SKM-1 treated with dmso at 0.1 percent for 144 hours (cell line): ENCODE results near the gene CCSER1.
"Not testable (repeated sequence)": the region's sequence is repeated elsewhere in the genome, so short reads cannot be mapped to it uniquely, and the experiment has no call there.

ENCODE experiments used
- DNase-seq: peaks from one replicate; lab custom pipeline; 2025; ENCODE audit not compliant: unreplicated experiment; lab: John Stamatoyannopoulos, UW

Gene CCSER1

DNA sequence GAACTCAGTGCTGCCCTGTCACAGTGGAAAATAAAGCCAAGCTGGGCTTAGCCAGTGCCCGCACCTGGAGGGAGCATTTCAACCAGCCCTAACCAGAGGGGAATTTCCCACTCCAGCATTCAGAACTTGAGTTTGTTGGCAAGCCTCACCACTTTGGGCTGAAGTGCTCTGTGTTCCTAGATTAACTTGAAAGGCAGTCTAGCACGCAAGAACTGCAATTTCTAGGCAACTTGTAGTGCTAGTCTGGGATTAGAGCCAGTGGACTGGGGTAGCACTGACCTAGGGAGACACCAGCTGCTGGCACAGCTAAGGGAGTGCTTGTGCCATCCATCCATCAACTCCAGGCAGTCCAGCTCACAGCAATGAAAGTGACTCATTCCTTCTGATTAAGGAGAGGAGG is 1115.9 kb downstream of the CCSER1 start:
- no peak for DNase-seq

DNA sequence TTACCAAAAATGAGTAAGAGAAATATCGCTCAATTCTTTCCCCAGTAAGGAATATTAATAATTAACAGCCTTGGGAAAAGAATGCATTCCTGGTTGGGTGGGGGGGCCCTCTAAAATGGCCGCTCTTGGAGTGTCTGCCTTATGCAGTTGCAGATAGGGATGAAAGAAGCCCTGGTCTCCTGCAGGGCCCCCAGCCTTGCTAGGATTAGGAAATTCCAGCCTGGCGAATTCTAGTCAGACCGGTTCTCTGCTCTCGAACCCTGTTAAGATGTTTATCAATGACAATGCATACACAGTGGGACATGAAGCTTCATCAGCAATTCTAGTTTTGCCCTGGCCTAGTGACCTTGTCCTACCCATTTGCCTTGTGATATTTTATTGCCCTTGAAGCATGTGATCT is 1128.8 kb downstream of the CCSER1 start:
- no peak for DNase-seq

DNA sequence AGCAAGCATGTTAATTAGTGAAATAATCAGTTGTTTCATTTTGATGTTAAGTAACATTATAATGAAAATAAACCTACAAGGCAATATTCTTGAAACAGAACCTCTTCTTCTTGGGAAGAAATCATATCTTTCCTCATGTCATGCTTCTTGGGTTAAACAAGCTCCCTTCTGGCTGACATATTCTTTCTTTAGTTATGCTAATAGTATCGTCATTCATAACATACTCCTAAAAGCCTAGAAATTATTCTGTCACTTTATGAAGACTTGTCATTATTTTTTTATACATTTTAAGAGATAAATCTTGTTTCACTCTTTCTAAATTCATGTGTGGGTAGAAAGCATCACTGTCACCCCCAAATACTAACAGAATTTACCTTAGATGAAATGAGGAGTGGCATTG is 1129.6 kb downstream of the CCSER1 start:
- DNase-seq: no peak

DNA sequence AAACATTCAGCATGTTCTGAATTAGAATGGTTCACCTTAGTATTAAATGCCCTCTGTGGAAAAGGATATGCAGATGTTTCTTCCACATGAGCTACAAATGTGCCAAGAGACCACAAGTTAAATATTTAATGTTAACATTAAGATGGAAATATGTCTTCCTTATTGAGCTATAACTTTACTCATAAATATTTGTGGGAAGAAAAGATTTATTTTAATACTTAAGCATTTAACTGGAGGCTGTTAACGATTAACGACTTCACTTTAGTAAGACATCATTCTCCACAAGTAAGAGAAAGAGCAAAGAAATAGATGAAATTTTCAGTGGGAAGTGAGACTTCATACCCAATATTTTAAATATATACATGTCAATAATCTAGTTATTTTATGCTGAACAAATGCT is 1130.5 kb downstream of the CCSER1 start:
- DNase-seq: no peak

DNA sequence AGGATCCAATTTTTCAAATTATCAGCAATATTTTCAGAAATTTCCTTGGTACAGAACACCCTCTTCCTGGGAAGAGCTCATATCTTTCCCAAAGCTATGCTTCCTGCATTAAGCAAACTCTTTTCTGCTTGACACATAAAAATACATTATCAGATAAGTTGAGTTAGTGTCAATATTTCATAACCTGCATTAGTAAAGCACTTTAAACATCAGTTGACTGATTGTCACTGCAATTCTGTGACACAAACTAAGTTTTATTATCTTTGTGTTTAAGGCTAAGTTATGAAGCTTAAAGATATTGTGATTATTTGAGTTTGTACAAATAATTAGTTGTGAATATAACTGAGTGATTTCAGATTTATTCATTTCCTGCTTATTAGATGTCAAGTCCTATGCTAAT is 1131.1 kb downstream of the CCSER1 start:
- no peak for DNase-seq

DNA sequence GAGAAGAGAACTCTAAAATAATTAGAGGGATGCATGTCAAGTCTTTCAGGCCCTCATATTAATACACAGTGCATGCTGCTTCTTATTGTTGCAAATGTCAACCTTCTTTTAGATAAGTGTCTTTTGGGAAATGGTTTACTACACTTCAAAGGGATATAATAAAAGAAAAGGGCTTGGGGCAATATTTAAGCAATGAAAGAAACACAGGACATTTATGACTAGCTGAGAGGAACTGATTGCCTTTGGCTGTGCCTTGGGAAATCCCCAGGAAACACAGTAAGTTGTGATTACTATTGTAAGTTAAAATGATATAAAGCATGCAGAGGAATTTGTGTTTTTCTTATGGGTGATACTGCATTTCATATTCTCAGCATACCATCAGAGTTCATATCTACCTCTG is 1140.3 kb downstream of the CCSER1 start:
- DNase-seq: no peak

DNA sequence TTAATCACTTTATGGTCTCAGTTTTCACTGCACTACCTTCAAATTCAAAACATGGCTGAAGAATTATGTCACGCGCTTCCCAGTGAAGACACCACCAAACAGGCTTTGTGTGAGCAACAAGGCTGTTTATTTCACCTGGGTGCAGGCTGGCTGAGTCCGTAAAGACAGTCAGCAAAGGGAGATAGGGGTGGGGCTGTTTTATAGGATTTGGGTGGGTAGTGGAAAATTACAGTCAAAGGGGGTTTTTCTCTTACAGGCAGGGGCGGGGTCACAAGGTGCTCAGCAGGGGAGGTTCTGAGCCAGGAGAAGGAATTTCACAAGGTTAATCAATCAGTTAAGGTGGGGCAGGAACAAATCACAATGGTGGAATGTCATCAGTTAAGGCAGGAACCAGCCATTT is 1141.3 kb downstream of the CCSER1 start:
- DNase-seq: not testable (repeated sequence)

DNA sequence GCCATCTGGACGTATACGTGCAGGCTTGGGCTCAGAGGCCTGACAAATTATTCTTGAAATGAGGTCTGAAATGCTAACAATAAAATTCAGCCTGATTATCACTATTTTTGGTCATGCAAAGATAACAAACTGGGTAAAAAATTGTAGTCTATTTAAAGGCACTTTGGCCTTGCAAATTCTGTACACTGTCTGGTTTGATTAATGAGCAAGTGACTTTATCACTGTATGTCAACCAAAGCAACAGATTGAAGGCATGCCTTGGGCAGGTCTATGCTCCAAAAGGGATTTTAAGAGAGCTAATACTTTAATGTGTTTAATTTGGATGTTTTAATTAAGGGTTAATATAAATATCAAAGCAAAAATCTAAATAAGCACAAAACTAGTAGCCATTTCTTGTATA is 1141.7 kb downstream of the CCSER1 start:
- DNase-seq: no peak

DNA sequence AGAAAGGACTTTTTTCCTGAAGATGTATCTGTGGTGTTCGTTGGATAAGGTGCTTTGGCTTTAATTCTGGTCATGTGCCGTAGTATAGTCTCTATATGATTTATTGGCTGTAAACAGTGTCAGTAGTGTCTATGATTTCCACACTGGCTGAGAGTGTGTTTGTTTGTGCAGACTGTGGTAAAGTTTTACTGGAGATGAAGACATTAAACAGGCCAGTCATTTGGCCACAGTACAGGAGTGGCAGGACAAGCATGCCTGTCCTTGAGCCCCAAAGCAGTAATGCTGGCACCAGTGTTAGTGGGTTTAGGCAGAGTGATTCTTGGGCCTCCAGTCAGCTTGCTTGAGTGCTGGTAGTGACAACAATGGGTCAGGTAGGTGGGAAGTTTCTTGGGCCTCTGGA is 1152.7 kb downstream of the CCSER1 start:
- no peak for DNase-seq

DNA sequence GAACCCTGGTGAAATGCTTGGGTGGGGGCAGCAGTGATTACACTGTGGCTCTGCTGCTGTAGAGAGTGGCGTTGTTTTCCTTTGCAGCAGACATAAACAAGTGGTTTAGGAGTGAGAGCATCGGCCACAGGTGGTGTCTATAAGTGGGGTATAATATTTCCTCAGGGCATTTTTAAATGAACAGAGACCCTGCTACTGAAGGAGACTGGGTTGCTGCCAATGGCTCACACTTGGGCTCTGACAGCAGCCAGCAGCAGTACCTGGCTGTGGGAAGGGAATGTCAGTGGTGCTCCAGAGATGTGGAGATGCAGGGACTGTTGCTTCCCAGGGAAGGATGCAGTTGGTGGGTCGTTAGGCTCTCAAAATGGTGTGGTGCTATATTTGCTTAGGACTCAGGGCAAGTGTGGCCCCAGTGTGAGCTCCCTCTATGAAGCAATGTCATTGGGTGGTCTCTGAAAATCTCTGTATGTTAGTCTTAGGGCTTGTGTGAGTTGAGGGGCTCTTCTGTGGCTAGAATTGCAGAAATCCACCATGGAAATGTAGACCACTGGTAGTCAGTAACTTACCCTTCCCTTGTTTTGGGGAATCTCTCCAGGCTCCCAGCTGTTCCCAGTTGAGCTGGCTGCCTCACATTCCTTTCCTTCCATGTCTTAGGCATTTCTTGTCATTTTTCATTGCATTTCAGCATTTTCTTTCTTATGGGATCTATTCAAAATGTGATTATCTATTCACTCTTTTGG is 1153.5 kb downstream of the CCSER1 start:
- DNase-seq: no peak

DNA sequence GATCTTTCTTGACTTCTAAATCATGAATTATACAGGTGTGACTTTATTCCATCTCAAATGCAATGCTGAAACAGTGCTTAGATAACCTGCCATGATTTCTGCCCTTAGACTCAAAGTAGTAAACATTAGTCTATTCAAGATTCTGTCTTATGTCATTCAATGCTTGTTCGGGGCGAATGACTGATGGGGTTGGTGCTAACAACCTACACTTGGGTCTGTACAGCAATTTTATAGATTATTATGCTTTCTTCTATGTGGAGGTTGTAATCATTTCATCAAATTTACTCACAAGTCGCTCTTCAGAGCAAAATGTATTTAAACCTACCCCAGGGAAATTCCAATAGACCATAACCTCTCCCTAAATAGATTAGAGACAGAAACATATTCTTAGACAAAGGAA is 1155.0 kb downstream of the CCSER1 start:
- no peak for DNase-seq

DNA sequence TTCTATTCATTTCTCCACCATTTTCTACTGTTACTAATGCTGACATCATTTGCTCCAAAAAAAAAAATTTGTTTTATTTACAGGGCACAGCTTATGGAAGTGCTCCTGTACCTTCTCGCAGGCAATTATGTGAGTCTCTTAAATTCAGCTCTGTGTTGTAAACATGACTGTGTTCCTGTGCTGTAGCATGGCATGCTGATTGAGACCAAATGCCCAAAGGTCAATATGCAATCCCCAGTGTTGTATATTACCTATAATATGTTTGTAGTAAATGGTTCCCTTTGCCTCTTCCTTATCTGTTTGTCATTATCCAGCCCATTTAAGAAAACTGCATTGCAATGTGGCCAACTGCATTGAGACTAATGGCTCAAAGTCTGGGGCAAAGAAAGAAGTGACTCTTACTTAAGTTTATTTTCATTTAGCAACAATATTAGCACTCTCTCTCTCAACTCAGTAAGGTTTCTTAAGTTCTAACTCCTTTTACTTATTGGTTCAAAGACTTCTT is 1156.6 kb downstream of the CCSER1 start:
- no peak for DNase-seq

DNA sequence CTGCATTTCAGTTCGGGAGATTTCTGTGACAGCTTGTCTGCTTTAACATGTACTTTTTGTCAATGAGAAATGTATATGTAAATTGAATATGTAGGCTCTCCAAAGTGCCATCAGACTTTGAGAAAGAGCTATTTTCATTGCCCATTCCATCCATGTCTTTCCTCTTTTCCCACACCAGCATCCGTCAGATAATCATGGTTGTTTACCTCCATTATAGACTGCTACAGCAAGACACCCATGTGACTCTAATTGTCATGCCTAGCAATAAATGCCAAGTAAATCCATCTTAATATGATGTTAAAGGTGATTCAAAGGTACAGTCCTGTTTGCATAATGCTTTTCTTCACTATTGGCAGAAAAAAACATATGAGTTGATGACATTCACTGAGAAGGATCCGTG is 1157.3 kb downstream of the CCSER1 start:
- no peak for DNase-seq

DNA sequence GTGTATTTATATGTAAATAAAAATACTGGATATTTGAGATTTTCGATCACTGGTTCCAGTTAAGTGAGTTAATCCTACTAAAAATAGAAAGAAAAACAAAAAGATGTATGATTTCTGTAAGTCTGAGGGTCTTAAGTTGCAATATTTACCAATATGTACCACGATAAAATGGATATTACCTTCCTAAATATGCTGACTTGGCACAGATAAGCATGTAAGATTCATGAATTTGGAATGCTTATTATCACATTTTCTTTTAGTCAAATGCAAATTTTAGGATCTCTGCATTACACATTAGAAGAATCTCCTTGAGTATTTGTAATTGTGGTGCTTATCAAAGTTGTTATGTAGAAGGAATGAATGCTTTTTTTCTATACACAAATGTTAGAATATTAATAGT is 1158.3 kb downstream of the CCSER1 start:
- no peak for DNase-seq

DNA sequence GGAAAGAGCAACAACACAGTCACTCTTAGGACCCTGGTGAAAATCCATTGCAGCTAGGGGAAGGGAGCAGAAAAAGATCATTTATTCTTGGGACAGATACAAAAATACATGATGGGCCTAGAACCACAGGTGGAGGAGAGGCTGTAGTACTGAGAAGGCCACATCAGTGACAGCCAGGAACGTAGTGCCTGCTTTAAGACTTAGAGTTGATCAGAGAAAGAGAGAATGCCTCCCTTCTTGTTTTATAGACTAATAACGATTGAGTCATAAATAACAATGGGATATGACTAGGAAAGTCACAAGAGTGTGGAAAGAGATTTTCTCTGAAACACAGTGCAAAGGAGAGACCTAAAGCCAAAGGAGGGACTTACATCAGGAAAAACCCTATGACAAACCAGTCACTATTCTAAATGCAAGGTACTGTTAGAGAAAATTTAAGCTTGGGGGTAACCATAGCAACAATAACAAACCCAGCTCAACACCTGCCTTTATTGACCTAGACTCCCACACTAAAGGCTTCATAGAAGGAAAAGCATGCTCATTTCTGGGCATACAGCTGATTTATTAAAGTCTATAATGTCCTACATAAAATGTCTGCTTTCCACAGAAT is 1161.6 kb downstream of the CCSER1 start:
- DNase-seq: no peak

DNA sequence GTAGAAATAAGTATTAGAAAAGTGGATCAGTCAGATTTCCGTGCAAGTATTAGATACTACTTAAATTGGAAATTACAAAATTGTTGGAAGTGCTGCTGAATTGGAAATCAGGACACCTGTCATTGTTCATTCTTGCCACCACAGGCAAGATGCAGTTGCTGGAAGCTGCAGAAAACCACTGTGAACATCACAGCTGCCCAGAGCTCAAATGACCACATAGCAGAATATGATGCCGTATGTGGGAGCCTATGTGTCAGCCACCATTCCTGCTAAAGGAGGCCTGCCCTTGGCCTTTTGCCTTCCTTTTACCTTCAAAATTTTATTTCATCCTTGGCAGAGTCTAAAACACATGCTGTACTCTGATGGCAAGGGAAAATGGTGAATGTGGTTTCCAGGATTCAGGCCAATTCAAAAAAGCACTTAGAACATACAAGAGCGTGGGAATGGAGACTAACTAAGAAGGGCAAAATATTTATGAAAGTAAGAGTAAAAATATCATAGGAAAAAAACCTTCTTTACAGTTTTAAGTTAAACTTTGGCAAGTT is 1171.0 kb downstream of the CCSER1 start:
- DNase-seq: no peak

DNA sequence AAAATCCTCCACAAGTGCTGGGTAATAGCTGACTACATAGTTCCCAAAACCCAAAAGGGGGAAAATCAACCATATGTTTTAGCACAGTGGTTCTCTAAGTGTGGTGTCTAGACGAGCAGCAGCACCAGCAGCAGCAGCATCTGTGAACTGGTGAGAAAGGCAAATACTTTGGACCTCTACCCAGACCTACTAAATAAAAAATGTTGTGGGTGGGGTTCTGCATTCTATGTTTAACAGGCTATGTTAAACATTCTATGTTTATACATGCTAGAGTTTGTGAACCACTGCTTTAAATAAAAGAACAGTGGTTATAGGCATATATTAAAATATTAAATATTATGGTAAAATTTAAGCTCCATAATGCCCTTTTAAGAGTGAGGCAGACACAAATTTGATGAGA is 1171.6 kb downstream of the CCSER1 start:
- no peak for DNase-seq

DNA sequence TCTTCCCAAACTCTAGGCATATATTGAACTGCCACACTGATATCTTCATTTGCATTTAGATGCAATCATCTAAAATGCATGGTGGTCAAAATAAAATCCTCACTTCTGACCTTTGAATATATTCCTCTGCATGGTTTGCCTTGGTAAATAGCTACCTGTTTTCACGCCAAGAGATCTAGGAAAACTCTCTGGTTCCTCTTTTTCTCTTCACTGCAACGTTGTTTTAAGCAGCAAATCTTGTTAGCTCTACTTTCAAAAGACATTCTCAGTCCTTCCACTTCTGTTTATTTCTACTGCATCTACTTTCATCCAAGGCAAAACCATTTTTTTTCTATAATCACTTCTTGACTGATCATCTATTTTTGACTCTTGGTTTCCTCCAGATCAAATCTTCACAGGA is 1174.9 kb downstream of the CCSER1 start:
- DNase-seq: no peak

DNA sequence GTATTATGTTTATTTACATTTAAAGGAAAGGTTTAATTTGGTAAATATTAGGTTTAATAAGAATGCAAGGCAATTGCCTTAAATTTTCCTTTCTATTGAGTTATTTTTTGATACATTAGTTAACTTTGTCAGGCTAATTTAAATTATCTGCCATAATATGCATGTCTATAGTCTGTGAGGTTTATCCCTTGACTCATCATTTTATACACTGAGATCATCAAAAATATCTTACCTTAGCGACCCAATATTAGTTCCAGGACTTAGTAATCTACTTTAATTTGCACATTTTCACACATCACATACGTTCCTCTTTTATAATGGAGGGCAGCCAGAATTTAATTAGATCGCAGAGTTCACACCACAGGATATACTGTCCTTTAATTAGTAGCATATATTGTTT is 1177.1 kb downstream of the CCSER1 start:
- DNase-seq: no peak

DNA sequence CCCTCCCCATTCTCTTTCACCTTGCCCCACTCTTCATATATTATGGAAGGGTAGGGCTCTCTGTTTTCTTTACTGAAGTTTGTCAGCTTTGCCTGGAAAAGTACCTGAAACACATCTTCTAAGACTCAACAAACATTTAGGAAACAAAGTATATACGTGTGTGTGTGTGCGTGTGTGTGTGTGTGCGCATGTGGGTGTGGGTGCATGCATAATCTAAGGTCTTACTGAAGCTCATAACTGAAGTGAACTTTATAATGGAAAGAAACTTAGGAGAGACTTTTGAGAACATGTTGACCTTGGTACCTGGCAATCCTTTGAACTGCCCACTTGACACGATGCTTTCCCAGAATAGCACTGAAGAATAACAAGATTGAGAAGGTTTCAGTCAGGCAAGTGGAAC is 1190.2 kb downstream of the CCSER1 start:
- no peak for DNase-seq

DNA sequence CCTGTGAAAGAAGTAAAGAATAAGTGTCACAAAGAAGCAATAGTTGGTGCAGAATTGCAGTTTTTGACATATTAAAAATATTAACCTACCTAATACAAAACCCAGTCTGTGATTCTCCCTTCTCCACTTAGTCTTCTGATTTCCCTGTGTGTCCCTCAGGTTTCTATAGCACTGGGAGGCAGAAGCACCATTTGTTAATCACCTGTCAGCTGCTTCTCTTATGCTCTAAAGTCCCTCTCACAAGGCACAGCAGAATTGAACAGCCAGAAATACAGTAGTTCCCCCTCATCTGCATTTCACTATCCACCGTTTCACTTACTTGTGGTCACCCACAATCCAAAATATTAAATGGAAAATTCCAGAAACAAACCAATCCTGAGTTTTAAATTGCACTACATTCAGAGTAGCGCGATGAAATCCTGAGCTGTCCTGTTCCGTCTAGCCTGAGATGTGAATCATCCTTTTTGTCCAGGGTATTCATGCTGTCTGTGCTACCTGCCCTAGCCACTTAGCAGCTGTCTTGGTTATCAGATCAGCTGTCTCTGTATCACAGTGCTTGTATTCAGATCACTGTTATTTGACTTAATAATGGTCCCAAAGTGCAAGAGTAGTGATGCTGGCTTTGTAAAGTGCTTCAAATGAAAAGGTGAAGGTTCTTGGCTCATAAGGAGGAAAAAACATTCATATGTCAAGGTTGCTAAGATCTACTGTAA is 1192.5 kb downstream of the CCSER1 start:
- DNase-seq: no peak

DNA sequence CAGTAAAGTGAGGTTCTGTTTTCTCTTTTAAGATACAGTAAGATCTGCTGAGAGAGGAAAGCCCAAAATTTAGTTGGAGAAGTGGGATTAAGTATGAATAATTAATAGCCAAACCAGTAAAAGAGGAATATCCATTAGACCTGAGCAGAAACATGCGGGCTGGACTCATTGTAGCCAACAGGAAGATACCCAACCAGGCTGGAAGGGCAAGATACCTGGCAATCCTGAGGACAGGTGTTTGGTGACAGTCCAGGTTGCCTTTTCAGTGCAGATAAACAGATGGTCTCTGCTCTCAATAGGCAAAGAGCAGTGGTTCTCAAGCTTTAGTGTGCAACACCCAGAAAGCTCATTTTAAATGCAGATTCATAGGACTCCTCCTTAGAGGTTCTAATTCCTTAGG is 1195.8 kb downstream of the CCSER1 start:
- DNase-seq: no peak
